Activated T-helper 2 cell treated with anti-CD3 and anti-CD28 coated beads, Interferon-gamma antibody, Interleukin-2, Interleukin-4, amounts not matched to agents 10 μg/mL and 5 μg/mL and 100 μg/mL, durations not matched to agents 14 hours and 24 hours and 36 hours (primary cell): ENCODE data around the gene AVP. TPM values are rescaled to one million over a fixed set of nuclear protein-coding genes. Genes with fewer than 3 reads are reported as not detected.
"Not testable (repeated sequence)": the region's sequence is repeated elsewhere in the genome, so short reads cannot be mapped to it uniquely, and the experiment has no call there.

Source experiments
- DNase-seq: peaks from one replicate; pipeline ENCODE4 v3.0.0; 2021; ENCODE audit warnings: low spot score
- H3K27ac Mint-ChIP-seq: one replicate; pipeline ENCODE4 v1.8.0; 2021; ENCODE audit warnings: mixed read lengths
- H3K27me3 Mint-ChIP-seq: one replicate; pipeline ENCODE4 v1.8.0; 2021; ENCODE audit warnings: low read depth, mixed read lengths
- H3K36me3 Mint-ChIP-seq: one replicate; pipeline ENCODE4 v1.8.0; 2021; ENCODE audit warnings: low read depth, mixed read lengths
- H3K4me1 Mint-ChIP-seq: one replicate; pipeline ENCODE4 v1.8.0; 2021; ENCODE audit warnings: low read depth, mixed read lengths
- H3K4me3 Mint-ChIP-seq: one replicate; pipeline ENCODE4 v1.8.0; 2021; ENCODE audit warnings: low read depth, mild to moderate bottlenecking, moderate library complexity, mixed read lengths
- H3K9me3 Mint-ChIP-seq: one replicate; pipeline ENCODE4 v1.8.0; 2021; ENCODE audit warnings: mixed read lengths
- intact Hi-C: fragments of 100-400 bp; cut with micrococcal nuclease; formaldehyde crosslinking; loops from one replicate; pipeline ENCODE4 v1.15.1; 2023
- total RNA-seq: library from RNA; stranded (reverse); gene quantifications from 2 replicates; pipeline ENCODE4 v1.2.3, GENCODE V29; 2022

AVP gene, protein sequence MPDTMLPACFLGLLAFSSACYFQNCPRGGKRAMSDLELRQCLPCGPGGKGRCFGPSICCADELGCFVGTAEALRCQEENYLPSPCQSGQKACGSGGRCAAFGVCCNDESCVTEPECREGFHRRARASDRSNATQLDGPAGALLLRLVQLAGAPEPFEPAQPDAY
- not detected in 2 replicates for total RNA-seq

DNA sequence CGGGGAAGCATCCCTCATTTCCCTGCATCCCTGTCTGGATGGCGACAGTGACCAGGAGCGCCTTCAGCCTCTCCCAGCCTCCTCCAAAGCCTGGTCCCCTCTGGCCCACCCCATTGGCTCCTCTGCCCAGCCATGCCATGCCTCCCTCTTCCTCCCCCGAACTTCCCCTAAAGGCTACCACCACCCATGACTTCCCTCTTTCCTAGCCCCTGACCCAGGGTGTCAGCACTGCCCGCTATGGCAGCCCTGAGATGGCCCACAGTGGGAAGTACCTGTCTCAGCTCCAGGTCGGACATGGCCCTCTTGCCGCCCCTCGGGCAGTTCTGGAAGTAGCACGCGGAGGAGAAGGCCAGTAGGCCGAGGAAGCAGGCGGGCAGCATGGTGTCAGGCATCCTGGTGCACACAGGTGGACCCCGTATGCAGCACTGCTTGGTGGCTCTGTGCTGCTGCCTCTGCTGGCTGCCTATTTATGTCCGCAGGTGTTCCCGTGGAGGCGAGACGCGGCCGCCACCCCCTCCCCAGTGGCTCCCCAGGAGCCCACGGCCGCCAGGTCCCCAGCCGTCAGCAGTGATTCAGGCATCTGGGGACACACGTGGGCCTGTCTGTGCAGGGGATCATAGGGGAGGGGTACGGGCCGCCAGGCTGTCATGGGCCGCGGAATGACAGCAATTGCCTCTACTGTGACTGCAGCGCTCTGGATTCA lies at the start of gene AVP:
Gene AVP (minus strand): TSS at position 442 of the 703 bp plus-strand sequence. CDS start 50 bp downstream, at position 392.
- H3K4me1 Mint-ChIP-seq = peaks cover 4% of the 10 kb centered on the region
- H3K4me3 Mint-ChIP-seq = peak within 1 kb of the TSS; percentile 8
- peaks cover 54% of the 10 kb centered on the region for H3K27me3 Mint-ChIP-seq
- intact Hi-C loops = no loop called here
- no peaks in the 10 kb centered on the region for H3K36me3 Mint-ChIP-seq
- H3K27ac Mint-ChIP-seq = no peak within 1 kb of the TSS
- H3K9me3 Mint-ChIP-seq = no peaks in the 10 kb centered on the region
- DNase-seq = no peak

DNA sequence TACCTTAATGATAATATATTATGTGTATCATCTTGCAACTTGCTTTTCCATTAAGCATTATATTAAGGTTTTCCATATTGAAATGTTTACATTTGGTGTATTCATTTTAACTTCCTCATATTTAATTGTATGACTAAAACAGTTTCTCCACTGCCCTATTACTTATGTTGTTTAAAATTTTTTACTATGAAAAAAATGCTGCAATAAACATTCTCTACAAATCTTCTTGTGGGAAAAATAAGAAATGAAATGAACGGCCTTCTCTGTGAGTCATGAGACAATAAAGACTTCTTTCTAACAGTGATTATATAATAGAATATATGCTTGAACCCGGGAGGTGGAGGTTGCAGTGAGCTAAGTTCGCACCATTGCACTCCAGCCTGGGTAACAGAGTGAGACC lies 49.6 kb upstream of the AVP start:
- Mint-ChIP-seq H3K27me3 (no peaks in the 10 kb centered on the region), H3K4me3 (no peak overlapping the region), H3K4me1 (no peaks in the 10 kb centered on the region), H3K27ac (no peak overlapping the region), H3K9me3 (no peaks in the 10 kb centered on the region), H3K36me3 (peaks cover 9% of the 10 kb centered on the region)
- DNase-seq = no peak
- intact Hi-C loops = no loop called here

DNA sequence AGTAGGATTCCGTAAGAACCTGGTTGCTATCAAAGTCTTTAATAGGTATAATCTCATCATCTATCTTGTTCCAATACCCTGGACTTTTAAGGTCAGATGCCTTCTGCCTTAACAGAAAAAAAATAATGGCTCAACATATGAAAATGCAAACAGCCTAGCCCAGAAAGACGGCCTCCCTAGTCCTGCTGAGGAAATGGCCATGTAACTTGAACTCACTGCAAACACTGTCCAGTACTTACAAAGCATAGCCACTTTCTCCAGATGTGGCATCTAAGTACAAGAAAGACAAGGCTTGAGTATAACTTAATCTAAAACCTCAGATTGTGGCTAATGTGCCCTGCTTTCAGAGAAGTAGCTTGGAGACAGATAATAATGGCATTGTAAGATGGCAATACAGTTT lies 48.6 kb upstream of the AVP start:
- intact Hi-C loops = no loop called here
- Mint-ChIP-seq H3K36me3 (peaks cover 1% of the 10 kb centered on the region), H3K4me1 (peaks cover 3% of the 10 kb centered on the region), H3K27ac (no peak overlapping the region), H3K9me3 (no peaks in the 10 kb centered on the region), H3K27me3 (no peaks in the 10 kb centered on the region), H3K4me3 (no peak overlapping the region)
- DNase-seq = no peak

DNA sequence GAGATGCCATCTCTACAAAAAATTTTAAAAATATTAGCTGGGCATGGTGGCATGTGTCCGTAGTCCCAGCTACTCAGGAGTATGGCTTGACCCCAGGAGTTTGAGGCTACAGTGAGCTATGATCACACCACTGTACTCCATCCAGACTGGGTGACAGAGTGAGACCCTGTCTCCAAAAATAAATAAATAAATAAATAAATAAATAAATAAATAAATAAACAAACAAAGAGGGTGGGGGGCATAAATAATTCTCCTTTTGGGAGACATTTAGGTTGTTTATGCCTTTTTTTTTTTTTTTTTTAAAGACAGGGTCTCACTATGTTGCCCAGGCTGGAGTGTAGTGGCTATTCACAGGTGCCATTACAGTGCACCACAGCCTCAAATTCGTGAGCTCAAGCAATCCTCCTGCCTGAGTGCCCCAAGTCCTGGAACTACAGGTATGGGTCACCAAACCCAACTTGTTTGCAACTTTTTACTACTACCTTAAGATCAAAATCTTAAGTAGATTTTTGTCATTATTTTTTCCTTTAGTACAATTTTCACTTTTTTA lies 45.6 kb upstream of the AVP start:
- no peak overlapping the region for H3K4me3 Mint-ChIP-seq
- DNase-seq = no peak
- H3K36me3 Mint-ChIP-seq = peaks cover 8% of the 10 kb centered on the region
- H3K27me3 Mint-ChIP-seq = no peaks in the 10 kb centered on the region
- H3K4me1 Mint-ChIP-seq = peaks cover 3% of the 10 kb centered on the region
- no peaks in the 10 kb centered on the region for H3K9me3 Mint-ChIP-seq
- intact Hi-C loops = no loop called here
- H3K27ac Mint-ChIP-seq = no peak overlapping the region

DNA sequence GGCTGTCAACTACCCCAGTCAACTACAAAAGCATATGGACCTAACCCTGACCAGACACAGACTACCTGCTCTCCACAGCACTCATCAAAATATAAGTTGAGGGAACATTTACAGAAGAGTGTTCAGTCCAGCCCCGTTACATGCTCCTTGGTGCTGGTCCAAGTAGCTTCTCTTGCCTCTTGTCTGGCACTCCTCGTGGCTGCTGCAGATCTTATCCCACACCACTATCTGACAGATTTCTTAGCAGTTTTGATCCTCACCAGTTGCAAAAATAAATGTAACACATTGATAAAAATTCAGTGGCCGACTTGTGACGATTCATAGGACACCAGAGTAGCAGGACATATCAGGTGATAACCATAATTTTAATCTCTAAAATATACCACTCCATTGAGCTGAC lies 44.6 kb upstream of the AVP start:
- Mint-ChIP-seq H3K36me3 (peaks cover 13% of the 10 kb centered on the region), H3K27ac (no peak overlapping the region), H3K27me3 (no peaks in the 10 kb centered on the region), H3K9me3 (no peaks in the 10 kb centered on the region), H3K4me1 (peaks cover 3% of the 10 kb centered on the region), H3K4me3 (no peak overlapping the region)
- intact Hi-C loops = no loop called here
- no peak for DNase-seq

DNA sequence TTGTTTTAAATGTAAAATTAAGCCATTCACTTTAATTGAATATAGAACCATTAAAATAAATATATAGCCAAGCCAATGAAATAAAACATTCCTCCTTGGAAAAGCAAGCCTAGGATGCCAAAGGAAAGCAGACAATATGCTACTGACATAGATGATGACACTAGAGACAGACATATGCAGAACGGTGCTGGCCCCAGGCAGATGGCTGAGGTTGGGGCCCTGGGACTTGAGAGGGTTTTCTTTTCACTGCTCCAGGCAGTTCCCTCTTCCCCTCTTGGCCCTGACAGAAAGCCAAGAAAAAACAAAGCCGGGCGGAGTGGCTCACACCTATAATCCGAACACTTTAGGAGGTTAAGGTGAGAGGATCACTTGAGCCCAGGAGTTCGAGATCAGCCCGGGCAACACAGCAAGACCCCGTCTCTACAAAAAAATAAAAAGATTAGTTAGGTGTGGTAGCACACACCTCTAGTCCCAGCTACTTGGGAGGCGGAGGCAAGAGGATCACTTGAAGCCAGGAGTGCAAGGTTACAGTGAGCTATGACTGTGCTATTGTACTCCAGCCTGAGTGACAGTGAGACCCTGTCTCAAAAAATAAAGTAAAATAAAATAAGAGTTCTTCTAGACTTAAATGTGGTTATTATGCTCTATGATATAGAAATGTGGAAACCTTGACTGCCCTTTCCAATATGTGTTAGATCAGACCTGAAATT lies 43.9 kb upstream of the AVP start:
- peaks cover 20% of the 10 kb centered on the region for H3K36me3 Mint-ChIP-seq
- DNase-seq = no peak
- intact Hi-C loops = no loop called here
- H3K27me3 Mint-ChIP-seq = no peaks in the 10 kb centered on the region
- no peak overlapping the region for H3K27ac Mint-ChIP-seq
- H3K4me1 Mint-ChIP-seq = peaks cover 5% of the 10 kb centered on the region
- peaks cover 2% of the 10 kb centered on the region for H3K9me3 Mint-ChIP-seq
- H3K4me3 Mint-ChIP-seq = no peak overlapping the region

DNA sequence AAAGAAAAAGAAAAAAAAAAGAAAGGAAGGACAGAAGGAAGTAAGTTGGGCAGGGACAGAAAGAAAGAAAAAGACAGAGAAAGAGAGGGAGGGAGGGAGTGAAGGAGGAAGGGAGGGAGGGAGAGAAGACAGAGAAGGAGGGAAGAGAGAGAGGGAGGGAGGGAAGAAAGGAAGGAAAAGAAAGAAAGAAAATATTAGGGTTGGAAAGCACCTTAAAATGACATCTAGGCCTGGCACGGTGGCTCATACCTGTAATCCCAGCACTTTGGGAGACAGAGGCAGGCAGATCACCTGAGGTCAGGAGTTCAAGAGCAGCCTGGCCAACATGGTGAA lies 42.0 kb upstream of the AVP start:
- Mint-ChIP-seq H3K27ac (no peak overlapping the region), H3K36me3 (peaks cover 39% of the 10 kb centered on the region), H3K27me3 (no peaks in the 10 kb centered on the region), H3K4me3 (no peak overlapping the region), H3K4me1 (peaks cover 16% of the 10 kb centered on the region), H3K9me3 (peaks cover 10% of the 10 kb centered on the region)
- no peak for DNase-seq
- intact Hi-C loops = no loop called here

DNA sequence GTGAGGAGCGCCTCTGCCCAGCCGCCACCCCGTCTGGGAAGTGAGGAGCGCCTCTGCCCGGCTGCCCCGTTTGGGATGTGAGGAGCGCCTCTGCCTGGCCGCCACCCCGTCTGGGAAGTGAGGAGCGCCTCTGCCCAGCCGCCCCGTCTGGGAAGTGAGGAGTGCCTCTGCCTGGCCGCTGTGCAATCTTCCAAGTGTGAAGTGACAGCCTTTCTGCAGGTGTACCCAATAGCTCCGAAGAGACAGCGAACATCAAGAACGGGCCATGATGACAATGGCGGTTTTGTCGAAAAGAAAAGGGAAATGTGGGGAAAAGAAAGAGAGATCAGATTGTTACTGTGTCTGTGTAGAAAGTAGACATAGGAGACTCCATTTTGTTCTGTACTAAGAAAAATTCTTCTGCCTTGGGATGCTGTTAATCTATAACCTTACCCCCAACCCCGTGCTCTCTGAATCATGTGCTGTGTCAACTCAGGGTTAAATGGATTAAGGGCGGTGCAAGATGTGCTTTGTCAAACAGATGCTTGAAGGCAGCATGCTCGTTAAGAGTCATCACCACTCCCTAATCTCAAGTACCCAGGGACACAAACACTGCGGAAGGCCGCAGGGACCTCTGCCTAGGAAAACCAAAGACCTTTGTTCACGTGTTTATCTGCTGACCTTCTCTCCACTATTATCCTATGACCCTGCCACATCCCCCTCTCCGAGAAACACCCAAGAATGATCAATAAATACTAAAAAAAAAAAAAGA lies 41.4 kb upstream of the AVP start:
- Mint-ChIP-seq H3K36me3 (peaks cover 45% of the 10 kb centered on the region), H3K4me1 (peaks cover 22% of the 10 kb centered on the region)
- intact Hi-C loops, DNase-seq, H3K27ac Mint-ChIP-seq, H3K27me3 Mint-ChIP-seq, H3K9me3 Mint-ChIP-seq, H3K4me3 Mint-ChIP-seq: not testable (repeated sequence)

DNA sequence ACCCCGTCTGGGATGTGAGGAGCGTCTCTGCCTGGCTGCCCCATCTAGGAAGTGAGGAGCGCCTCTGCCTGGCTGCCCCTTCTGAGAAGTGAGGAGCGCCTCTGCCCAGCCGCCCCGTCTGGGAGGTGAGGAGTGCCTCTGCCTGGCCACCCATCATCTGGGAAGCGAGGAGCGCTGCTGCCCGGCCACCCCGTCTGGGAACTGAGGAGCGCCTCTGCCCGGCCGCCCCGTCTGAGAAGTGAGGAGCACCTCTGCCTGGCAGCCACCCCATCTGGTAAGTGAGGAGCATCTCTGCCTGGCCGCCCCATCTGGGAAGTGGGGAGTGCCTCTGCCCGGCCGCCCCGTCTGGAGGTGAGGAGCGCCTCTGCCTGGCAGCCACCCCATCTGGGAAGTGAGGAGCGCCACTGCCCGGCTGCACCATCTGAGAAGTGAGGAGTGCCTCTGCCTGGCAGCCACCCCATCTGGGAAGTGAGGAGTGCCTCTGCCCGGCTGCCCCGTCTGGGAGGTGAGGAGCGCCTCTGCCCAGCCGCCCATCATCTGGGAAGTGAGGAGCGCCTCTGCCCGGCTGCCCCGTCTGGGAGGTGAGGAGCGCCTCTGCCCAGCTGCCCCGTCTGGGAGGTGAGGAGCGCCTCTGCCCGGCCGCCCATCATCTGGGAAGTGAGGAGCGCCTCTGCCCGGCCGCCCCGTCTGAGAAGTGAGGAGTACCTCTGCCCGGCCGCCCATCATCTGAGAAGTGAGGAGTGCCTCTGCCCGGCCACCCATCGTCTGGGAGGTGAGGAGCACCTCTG lies 40.4 kb upstream of the AVP start:
- intact Hi-C loops = loop anchor here (5.0 kb wide), 1 partner anchor 32 kb away; the partner anchor contains the start of genes FASTKD5 and UBOX5
- Mint-ChIP-seq H3K36me3 (peaks cover 49% of the 10 kb centered on the region), H3K4me1 (peaks cover 25% of the 10 kb centered on the region)
- not testable (repeated sequence) for H3K27me3 Mint-ChIP-seq, H3K4me3 Mint-ChIP-seq, H3K27ac Mint-ChIP-seq, H3K9me3 Mint-ChIP-seq, DNase-seq

DNA sequence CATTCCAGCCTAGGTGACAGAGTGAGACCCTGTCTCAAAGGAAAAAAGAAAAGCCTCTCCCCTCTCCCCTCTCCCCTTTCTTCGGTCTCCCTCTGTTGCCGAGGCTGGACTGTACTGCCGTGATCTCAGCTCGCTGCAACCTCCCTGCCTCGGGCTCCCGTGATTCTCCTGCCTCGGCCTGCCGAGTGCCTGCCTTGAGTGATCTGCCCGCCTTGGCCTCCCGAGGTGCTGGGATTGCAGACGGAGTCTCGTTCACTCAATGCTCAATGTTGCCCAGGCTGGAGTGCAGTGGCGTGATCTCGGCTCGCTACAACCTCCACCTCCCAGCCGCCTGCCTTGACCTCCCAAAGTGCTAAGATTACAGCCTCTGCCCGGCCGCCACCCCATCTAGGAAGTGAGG lies 39.6 kb upstream of the AVP start:
- H3K27ac Mint-ChIP-seq, H3K9me3 Mint-ChIP-seq, DNase-seq, H3K27me3 Mint-ChIP-seq, H3K4me3 Mint-ChIP-seq: not testable (repeated sequence)
- intact Hi-C loops = loop anchor here (5.0 kb wide), 1 partner anchor 33 kb away; the partner anchor contains the start of genes FASTKD5 and UBOX5
- Mint-ChIP-seq H3K36me3 (peaks cover 49% of the 10 kb centered on the region), H3K4me1 (peaks cover 25% of the 10 kb centered on the region)

DNA sequence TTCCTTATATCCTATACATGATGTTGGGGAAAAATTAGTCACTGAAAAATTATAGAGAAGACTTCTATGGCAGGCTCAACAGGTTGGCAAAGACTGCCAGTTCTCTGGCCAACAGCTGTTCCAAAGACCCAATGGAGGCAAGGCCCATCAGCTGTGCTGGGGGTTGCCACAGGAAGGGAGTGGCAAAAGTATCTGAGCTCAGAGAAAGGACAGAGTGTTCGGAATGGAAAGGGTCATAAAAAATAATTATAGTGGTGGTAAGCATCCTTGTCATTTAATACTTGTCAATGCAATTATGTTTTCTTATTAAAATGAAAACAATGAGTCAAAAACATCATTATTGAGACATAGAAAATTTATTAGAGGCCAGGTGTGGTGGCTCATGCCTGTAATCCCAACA lies 39.0 kb upstream of the AVP start:
- Mint-ChIP-seq H3K9me3 (peaks cover 10% of the 10 kb centered on the region), H3K4me3 (no peak overlapping the region), H3K4me1 (peaks cover 22% of the 10 kb centered on the region), H3K27me3 (no peaks in the 10 kb centered on the region), H3K36me3 (peaks cover 49% of the 10 kb centered on the region), H3K27ac (peak overlapping the region; percentile 76)
- intact Hi-C loops = loop anchor here (5.0 kb wide), 1 partner anchor 34 kb away; the partner anchor contains the start of genes FASTKD5 and UBOX5
- no peak for DNase-seq
